DLD1 (cell line): ENCODE measurements around the gene FBXL13.
"Not testable (repeated sequence)": the region's sequence is repeated elsewhere in the genome, so short reads cannot be mapped to it uniquely, and the experiment has no call there.

Experiments
- in situ Hi-C: cut with HindIII; loops from 2 replicates; pipeline ENCODE4 v1.10.0; 2017; ENCODE audit warnings: low sequenced_read_pairs

The FBXL13 gene

DNA sequence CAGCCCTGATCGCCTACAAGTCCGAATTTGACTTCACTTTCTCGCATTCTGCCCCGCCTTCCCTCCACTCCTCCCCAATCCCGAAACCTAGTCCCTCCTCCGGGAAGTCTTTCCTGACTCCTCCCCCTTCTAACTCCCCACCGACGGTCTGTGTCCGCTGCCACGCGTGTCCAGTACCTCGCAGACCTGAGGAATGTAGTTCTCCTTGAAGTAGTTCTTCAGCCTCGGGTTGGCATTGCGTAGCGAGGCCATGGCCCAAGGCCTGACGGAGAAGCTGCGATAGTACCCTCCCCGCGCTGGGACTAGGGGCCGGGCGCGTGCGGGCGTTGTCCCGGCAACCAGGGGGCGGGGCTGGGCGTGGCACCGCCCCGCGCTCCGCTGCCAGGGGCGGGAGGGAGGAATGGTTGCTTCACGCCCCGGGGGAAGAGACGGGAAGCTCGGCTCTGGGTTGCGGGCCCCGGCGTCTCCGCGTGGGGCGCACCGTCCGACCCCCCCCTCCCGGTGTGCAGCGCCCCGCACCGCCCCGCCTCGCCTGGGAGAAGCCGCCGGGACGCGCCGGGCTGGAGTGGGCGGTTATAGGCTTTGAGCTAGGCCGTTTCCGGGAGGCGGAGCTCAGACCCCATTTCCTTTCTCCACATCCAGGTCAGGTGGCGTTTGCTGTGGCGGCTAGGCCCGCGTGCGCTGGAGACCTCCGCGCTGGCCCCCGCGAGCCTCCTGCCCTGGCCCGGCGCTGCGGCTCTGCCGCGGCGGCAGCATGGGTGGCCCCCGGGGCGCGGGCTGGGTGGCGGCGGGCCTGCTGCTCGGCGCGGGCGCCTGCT is at the start of gene FBXL13, which contains the start of gene ARMC10:
FBXL13 (minus strand) TSS at position 278 of the 818 bp plus-strand sequence.
ARMC10 (plus strand) TSS at position 622 of the 818 bp plus-strand sequence; CDS start at position 755, 133 bp downstream.
- in situ Hi-C loops = no loop called here

DNA sequence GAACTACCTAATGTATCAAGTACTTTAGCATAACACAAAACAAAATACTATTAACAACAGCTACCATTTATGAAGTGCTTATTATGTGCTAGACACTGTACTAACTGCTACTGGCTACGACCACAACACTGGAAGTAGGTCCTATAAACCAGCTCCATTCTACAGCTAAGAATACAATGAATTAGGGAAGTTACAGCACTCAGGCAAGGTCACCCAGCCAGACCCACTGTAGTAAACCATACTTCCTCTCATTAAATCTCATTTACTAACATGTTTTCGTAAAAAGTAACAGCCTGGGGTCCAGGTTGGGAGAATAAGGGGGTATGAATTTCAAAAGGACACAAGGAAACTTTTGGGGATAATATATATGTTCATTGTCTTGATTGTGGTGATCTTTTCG is 48.9 kb upstream of the FBXL13 start:
- in situ Hi-C loops = no loop called here

DNA sequence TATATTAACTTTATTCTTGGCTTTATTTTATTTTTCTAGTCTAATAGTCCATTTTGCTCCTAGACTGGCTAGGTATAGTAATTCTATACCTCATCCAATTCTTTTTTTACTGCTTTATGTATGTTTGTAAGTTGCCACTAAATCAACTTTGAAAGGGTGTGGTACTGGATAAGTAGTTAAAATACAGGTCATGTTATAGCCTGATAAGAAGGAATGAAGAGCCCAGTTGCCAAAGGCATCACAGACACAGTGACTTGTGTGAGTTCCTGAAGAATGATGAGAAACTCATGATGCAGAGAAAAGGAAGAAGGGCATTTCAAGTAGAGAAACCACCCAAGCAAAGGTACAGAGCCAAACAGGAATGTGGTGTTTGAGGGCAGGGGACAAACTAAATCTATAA is 47.0 kb upstream of the FBXL13 start:
- in situ Hi-C loops = no loop called here

DNA sequence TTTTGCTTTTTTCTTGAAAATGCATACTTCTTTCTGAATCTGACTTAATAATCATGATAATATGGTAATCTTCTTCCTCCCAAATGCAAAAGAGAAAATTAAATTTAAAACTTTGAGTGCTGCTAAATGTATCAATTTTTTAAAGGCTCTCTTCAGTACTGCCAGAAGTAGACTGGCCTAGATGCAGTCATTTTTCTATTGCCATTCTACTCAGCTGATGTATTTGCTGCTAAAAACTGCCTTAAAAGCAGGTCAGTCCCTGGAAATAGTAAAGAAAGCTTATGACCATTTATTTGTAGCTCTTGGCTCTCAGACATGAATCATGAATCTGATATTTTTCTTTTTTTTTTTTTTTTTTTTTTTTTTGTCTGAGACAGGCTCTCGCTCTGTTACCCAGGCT is 45.8 kb upstream of the FBXL13 start:
- in situ Hi-C loops = no loop called here

DNA sequence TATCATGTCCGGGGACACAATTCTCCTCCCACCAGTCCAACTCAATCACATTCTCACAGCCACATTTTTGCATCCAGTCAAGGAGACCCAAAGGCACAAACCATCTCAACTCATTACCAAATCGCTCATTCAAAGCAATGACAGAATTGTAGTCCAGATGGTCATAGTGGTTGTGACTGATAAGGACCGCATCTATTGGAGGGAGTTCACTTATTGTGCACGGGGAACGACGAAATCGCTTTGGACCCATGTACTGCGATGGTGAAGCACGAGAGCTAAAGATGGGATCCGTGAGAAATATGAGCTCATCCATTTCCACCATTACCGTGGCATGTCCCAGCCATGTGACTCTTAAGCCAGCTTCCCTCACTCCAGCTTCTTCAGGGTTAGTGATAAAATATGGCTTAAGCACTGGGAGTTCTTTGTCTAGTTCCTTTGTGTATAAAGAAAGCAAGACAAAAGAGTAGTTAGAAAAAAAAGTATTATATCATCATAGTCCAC is 45.2 kb upstream of the FBXL13 start:
- in situ Hi-C loops = no loop called here

DNA sequence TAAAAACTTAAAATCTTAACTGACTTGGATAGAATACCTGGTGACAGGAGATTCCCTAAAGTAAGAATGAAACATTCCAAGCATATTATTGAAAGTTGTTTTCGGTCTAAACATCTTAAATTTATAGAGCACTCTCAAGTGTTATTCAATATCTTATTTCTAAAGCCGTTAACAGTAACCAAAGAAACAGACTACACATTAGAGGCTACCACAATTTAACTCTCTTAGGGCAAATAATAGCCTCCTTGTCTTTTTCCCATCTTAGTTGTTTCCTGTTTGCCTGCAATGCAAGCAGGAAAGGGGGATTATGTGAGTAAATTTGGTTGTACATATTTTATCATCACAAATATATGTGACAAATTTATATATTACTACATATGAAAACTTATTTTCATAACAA is 42.9 kb upstream of the FBXL13 start:
- in situ Hi-C loops = no loop called here

DNA sequence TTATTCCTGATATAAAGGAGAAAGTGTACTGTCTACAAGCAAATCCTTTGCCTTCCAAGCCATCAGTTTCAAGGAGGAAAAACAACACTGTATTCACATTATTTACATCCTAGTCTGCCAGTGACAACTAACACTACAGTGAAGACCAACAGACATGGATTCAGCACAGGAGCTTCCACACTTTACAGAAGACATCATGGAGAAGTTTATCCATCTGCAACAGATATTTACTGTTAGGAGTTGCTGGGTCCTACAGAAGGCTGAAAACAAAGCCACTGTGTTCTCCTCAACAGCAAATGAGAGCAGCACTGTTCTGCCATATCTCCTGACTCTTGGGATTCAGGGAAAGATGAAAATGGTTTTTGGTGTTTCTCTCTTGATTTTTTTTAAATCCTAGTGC is 42.4 kb upstream of the FBXL13 start:
- in situ Hi-C loops = no loop called here

DNA sequence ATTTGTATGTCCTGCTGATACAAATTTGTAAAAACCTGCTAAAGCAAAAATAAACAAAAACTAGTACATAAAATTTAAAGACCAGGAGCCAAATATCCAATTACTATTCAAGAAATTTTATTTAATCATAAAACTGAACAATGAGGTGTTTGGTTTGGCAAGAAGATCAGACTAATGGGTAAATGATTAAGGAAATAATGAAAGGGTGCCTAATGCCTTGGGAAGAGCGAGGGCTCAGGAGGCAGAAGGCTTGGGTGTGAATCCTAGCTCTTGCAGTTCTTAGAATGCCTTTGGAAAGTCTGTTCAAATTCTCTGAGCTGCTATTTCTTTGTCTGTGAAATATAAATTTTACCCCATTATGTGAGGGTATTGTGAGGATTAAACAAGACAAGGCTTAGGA is 41.9 kb upstream of the FBXL13 start:
- in situ Hi-C loops = no loop called here

DNA sequence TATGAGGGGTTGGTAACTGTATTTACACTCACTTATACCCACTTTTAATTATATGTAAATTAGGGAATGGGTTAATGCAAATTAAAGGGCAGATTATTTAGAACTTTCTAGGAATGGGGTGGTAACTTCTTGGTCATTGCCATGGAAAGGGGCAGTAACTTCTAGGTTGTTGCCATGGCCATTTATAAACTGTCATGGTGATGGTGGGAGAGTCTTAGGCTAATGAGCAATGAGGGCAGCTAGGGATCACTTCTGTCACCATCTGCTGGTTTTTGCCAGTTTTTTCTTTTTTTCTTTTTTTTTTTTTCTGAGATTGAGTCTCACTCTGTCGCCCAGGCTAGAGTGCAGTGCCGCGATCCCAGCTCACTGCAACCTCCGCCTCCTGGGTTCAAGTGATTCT is 41.2 kb upstream of the FBXL13 start:
- in situ Hi-C loops = no loop called here

DNA sequence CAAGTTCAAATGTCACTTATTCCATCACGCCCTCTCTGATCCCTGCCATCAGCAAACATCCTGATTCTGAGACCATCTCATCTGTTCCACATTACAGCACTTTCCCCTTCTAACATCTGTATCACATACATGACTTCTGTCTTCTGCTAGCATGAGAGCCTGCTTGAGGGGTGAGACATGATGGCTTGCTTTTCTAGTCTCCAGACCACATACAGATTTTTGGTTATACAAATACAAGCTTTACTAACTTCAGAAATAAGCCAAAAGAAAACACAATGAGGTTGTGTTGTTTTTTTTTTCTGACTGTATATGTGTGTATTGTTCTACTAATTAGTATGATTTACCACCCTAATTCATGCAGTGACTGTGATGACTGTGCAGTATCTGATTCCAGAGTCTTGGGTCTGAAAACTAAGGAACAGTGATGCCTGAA is 40.0 kb upstream of the FBXL13 start:
- in situ Hi-C loops = no loop called here

DNA sequence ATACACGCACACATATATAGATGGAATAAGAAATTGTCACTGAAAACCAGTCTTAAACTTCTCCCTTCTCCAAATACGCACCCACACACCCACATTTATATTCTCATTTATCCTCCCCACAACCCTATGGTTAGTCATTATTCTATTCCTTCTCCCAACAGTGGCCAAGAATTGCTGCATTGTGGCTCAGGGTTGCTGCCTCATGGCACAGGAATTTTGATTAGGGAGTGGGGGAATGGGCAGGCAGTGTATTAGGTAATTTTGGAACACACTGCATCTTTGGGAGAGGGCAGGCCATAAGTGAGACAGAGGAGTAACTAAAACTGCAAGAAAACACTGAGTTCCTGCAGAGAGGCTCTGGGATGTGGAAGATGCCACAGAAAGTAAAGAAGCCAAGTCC is 38.6 kb upstream of the FBXL13 start:
- in situ Hi-C loops = no loop called here

DNA sequence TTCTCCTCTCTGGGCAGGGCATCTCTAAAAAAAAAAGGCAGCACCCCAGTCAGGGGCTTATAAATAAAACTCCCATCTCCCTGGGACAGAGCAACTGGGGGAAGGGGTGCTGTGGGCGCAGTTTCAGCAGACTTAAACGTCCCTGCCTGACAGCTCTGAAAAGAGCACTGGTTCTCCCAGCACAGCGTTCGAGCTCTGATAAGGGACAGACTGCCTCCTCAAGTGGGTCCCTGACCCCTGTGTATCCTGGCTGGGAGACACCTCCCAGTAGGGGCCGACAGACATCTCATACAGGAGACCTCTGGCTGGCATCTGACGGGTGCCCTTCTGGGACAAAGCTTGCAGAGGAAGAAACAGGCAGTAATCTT is 32.1 kb upstream of the FBXL13 start:
- in situ Hi-C loops = not testable (repeated sequence)

DNA sequence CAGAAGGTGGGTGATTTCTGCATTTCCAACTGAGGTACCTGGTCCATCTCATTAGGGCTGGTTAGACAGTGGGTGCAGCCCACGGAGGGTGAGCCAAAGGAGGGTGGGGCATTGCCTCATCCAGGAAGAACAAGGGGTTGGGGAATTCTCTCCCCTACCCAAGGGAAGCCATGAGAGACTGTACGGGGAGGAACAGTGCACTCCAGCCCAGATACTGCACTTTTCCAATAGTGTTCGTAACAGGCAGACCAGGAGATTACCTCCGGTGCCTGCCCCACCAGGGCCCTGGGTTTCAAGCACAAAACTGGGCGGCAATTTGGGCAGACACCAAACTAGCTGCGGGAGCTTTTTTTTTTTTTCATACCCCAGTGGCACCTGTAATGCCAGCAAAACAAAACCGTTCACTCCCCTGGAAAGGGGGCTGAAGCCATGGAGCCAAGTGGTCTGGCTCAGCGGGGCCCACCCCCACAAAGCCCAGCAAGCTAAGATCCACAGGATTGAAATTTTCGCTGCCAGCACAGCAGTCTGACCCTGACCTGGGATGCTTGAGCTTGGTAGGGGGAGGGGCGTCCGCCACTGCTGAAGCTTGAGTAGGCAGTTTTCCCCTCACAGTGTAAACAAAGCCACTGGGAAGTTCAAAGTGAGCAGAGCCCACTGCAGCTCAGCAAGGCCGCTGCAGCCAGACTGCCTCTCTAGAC is 31.6 kb upstream of the FBXL13 start:
- in situ Hi-C loops = no loop called here

DNA sequence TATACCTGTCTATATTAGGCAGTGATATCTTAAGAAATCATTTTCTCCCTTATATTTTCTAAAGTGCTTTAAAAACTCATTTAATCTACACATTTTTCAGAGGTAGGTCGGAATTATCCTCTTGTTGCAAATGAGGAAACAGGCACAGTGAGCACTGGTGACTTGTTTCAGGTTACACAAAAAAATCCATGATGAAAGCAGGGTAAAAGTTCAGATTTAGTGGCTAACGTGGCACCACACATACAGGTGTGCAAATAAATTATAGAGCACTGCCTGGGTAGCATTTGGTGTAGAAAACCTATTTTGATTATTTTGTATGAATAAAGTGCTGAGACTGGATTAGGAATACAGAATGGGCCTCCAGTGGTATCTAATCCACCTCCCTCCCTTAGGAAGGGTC is 26.9 kb upstream of the FBXL13 start:
- in situ Hi-C loops = no loop called here

DNA sequence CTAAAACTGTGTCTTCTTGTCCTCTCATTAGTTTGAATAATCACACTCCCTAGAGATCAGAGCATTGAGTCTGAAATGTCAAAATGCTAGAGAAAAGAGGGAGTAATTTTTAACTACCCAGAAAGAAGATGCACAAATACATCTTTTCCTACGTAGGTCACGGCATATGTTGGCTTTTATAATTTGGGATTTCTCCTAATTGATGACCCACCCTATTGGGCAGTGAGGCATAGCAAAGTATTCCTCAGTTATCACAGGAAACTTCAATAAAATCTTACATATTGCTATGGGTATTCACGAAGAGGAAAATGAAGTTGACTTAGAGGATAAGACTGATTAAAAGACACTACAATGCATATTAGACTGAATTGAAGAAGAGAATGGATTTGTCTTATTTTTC is 25.8 kb upstream of the FBXL13 start:
- in situ Hi-C loops = no loop called here

DNA sequence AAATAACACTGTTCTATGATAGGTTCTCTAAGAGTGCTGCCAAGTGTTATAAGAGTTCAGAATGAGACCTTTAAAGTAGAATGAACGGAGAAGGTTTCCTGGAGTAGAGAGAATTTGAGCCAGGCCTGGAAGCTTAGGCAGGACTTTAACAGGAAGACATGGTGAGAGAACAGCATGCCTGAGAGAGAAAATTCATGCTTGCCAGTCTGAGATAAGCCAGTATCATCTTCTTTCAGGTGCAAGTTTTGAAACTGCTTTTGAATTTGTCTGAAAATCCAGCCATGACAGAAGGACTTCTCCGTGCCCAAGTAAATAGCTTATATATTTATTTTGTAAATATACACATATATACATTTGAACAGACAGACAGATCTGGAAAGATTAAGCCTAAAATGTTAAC is 22.4 kb upstream of the FBXL13 start:
- in situ Hi-C loops = no loop called here

DNA sequence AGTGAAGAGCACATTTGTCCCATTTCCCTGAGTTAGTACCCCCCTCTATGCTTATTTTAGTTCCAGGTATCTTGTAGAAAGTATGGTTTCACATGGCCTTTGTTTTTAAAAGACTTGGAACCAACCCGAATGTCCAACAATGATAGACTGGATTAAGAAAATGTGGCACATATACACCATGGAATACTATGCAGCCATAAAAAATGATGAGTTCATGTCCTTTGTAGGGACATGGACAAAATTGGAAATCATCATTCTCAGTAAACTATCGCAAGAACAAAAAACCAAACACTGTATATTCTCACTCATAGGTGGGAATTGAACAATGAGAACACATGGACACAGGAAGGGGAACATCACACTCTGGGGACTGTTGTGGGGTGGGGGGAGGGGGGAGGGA is 21.0 kb upstream of the FBXL13 start:
- in situ Hi-C loops = not testable (repeated sequence)

DNA sequence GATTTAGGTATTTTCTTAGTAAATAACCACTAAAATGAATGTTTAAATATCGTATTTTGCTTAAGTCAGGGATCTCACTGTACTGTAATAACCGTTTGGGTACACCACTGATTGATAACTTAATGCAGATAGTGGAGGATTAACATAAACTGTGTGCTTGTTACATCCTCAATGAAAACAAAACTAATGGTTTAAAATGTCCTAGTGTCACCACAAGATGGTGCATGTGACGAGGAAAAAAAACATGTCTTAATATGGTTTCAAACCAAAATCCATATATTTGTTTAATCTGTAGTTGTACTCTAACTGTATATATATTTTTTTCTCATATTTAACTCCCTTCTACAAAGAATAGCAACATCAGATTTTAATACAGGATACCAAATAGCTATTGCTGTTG is 19.5 kb upstream of the FBXL13 start:
- in situ Hi-C loops = no loop called here

DNA sequence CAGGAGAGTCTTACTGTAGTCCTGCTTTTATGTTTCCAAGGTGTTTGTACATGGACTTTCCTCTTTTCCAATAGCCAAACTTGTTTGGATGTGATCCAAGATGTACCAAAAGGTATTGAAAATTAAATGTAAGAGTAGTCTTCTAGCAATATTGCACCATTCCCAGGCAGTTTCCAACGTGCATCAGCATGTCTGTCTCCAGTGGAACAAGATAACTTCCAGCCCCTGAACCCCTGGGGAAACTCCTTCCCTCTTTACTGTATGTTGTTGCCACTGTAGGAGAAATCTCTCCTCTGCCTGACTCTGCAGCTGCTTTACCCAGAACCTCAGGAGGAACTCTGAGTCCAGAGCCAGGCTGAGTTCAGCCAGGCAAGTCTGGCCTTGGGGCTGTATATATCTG is 18.8 kb upstream of the FBXL13 start:
- in situ Hi-C loops = no loop called here

DNA sequence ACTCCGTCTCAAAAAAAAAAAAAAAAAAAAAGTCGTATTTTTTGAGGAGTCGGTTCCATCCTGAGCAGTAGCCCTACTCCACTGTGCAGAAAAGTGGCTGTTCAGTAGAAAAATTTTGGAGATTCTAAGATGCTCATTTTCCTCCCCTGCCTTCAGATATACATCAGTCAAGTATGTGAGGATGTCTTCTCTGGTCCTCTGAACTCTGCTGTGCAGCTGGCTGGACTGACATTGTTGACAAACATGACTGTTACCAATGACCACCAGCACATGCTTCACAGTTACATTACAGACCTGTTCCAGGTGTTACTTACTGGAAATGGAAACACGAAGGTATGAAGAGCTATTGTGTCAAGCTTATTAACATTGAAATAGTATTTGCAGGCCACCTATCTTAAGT is 17.7 kb upstream of the FBXL13 start:
- in situ Hi-C loops = not testable (repeated sequence)

DNA sequence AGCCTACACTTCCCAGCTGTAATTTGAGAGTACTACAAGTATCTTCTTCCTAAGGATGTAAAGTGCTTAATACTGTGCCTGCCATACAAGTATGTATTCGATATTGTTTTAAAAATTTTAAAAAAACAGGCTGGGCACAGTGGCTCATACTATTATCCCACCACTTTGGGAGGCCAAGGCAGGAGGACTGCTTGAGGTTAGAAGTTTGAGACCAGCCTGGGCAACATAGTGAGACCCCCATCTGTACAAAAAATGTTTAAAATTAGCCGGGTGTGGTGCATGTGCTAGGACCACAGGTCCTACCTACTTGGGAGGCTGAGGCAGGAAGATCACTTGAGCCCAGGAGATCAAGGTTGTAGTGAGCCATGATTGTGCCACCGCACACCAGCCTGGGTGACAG is 8.6 kb upstream of the FBXL13 start:
- in situ Hi-C loops = no loop called here

DNA sequence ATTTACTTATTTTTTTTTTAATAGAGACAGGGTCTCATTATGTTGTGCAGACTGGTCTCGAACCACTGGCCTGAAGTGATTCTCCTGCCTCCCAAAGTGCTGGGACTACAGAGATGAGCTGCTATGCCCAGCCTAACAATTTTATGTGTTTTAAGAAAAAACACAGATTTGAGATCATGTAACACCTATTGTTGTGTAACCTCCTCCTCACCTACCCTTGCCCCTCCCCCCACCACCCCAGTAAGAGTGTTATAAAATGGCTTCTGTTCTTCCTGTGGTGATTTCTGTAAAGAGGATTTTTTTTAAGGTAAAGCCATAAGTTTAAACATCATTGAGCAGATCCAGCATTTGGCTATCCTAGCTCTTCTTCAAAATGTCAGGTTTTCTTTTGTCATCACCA is 7.9 kb upstream of the FBXL13 start:
- in situ Hi-C loops = no loop called here
